ENCODE data around the gene TSPAN5.

TSPAN5 gene

GRCh38 chr4:98685225-98686042, 27.0 kb upstream of the TSPAN5 start:
- H3K4me3 ChIP-seq (ENCODE audit: control insufficient read depth, low read depth, low read length) = no peak overlapping the region
- TF ChIP-seq CTCF (IDR thresholded peaks at IDR 0.05; ENCODE audit: control insufficient read depth, insufficient read depth, low read depth, low read length, missing control alignments) = no peak
- no peak for DNase-seq (ENCODE audit: low read depth)

GRCh38 chr4:98682719-98683118, 24.3 kb upstream of the TSPAN5 start:
- H3K4me3 ChIP-seq (ENCODE audit: control insufficient read depth, low read depth, low read length) = no peak overlapping the region
- TF ChIP-seq CTCF (IDR thresholded peaks at IDR 0.05; ENCODE audit: control insufficient read depth, insufficient read depth, low read depth, low read length, missing control alignments) = no peak
- DNase-seq (ENCODE audit: low read depth) = no peak

- no peak overlapping the region for H3K4me3 ChIP-seq (ENCODE audit: control insufficient read depth, low read depth, low read length)
- DNase-seq (ENCODE audit: low read depth) = no peak
- TF ChIP-seq CTCF (IDR thresholded peaks at IDR 0.05; ENCODE audit: control insufficient read depth, insufficient read depth, low read depth, low read length, missing control alignments) = no peak
These were observed 22.4 kb upstream of the TSPAN5 start for GRCh38 chr4:98680806-98681205.

GRCh38 chr4:98679738-98680137, 21.3 kb upstream of the TSPAN5 start:
- TF ChIP-seq CTCF (IDR thresholded peaks at IDR 0.05; ENCODE audit: control insufficient read depth, insufficient read depth, low read depth, low read length, missing control alignments) = no peak
- DNase-seq (ENCODE audit: low read depth) = no peak
- H3K4me3 ChIP-seq (ENCODE audit: control insufficient read depth, low read depth, low read length) = no peak overlapping the region

GRCh38 chr4:98677799-98678198, 19.4 kb upstream of the TSPAN5 start:
- DNase-seq (ENCODE audit: low read depth) = no peak
- H3K4me3 ChIP-seq (ENCODE audit: control insufficient read depth, low read depth, low read length) = no peak overlapping the region
- TF ChIP-seq CTCF (IDR thresholded peaks at IDR 0.05; ENCODE audit: control insufficient read depth, insufficient read depth, low read depth, low read length, missing control alignments) = no peak

- no peak for DNase-seq (ENCODE audit: low read depth)
- no peak for TF ChIP-seq CTCF (IDR thresholded peaks at IDR 0.05; ENCODE audit: control insufficient read depth, insufficient read depth, low read depth, low read length, missing control alignments)
- no peak overlapping the region for H3K4me3 ChIP-seq (ENCODE audit: control insufficient read depth, low read depth, low read length)
These were observed 16.2 kb upstream of the TSPAN5 start for GRCh38 chr4:98674404-98675173.
